ENCODE measurements around the gene SELENOV.
"Not testable (repeated sequence)": the region's sequence is repeated elsewhere in the genome, so short reads cannot be mapped to it uniquely, and the experiment has no call there.

The SELENOV gene, protein sequence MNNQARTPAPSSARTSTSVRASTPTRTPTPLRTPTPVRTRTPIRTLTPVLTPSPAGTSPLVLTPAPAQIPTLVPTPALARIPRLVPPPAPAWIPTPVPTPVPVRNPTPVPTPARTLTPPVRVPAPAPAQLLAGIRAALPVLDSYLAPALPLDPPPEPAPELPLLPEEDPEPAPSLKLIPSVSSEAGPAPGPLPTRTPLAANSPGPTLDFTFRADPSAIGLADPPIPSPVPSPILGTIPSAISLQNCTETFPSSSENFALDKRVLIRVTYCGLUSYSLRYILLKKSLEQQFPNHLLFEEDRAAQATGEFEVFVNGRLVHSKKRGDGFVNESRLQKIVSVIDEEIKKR

DNA sequence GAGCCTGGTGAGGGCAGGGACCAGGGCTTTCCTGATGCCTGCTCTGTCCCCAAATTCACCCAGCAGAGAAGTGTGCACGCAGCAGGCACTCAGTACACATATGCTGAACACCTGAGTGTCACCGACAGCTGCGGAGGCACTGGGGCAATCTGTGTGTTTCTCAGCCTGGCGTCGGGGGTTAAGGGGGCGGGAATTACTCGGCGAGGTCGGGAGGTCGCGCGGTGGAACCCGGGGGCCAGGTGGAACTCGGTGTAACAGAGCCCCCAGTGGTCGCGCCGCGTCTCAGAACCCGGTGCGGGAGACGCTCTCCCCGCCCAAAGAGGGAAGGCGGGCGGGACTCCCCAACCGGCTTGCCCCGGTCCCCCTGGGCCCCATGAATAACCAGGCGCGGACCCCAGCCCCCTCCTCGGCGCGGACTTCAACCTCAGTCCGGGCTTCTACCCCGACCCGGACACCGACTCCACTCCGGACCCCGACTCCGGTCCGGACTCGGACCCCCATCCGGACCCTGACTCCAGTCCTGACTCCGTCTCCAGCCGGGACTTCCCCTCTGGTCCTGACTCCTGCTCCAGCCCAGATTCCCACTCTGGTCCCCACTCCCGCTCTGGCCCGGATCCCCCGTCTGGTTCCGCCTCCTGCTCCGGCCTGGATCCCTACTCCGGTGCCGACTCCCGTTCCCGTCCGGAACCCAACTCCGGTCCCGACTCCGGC lies at the start of gene SELENOV:
SELENOV (plus strand) TSS at position 300 of the 711 bp plus-strand sequence; CDS start at position 374, 74 bp downstream.
- DNase-seq (ENCODE audit: low read depth in 2 of 2), result no peak

DNA sequence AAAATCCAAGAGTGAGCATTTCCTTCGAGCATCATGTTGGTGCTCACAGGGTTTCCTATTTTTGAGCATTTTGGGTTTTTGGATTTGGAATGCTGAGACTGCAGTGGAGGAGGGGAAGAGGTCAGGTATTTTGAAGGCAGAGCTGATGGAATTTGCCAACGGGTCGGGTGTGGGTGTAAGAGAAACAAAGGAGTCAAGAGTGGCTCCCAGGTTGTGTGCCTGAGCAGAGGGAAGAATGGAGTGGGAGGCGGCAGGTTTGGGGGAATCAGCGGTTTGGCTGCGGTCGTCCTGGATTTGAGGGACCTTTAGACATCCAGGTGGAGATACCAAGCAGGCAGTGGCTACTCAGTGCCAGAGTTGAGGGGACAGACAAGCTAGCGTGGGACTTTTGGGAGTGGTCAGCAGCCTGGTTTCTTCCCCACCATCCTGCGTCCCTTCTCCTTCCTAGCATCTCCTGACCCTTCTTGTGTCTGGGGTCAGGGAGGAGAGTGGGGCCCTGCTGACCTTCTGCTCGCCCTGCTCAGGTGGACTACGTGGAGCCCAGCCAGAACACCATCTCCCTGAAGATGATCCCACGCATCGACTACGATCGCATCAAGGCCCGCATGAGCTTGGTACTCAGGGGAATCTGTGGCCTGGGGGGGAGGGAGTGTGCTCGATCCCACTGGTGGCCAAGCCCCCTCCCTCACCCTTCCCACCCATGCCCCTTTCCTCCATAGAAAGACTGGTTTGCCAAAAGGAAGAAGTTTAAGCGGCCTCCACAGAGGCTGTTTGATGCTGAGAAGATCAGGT lies 48.8 kb upstream of the SELENOV start:
- DNase-seq (ENCODE audit: low read depth in 2 of 2), result no peak

DNA sequence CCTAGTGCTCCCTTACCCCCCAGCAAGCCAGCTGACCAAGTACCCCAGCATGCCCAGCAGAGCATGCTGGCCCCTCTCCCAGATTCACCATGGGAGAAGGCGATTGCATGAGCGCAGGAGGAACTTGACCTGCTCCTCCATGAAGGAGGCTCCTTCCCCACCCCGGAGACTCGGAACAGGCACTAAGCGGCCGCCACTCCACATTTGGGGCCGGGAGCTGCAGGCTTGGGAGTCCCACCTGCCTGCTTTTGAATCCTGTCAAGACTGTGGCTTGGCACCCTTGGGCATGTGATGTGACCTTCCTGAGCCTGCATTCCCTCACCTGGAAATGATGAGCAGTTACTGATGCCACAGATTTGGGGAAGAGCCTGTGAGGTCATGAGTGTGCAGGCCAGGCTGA lies 47.0 kb upstream of the SELENOV start:
- DNase-seq (ENCODE audit: low read depth in 2 of 2), result no peak

DNA sequence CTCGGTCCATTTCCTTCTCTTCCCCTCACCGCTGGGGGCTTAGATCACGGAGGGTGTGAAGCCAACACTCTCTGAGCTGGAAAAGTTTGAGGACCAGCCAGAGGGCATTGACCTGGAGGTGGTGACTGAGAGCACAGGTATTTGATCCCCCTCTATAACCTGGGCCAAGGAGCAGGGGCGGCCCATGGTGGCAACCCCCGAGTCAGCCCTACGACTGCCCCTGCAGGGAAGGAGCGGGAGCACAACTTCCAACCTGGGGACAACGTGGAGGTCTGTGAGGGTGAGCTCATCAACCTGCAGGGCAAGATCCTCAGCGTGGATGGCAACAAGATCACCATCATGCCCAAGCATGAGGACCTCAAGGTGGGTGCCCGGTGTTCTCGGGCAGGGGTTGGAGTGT lies 45.9 kb upstream of the SELENOV start:
- no peak for DNase-seq (ENCODE audit: low read depth in 2 of 2)

DNA sequence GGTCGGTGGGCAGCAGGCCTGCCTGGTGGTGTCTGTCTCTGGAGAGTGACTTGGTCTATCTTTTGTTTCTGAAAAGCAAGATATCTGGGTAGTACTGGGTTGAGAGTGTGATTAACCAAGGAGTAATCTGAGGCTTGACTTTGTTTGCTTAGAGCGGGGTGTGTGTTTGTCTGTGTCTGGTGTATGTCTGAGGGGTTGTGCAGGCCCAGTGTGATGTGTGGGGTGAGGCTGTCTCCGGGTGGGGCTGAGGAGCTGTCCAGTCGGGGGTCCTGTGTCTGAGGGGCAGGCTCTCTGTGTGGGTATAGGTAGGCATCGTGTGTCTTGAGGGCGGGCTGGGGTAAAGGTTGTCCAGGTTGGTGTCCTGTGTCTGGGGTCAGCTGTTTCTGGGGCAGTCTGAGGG lies 45.4 kb upstream of the SELENOV start:
- no peak for DNase-seq (ENCODE audit: low read depth in 2 of 2)

DNA sequence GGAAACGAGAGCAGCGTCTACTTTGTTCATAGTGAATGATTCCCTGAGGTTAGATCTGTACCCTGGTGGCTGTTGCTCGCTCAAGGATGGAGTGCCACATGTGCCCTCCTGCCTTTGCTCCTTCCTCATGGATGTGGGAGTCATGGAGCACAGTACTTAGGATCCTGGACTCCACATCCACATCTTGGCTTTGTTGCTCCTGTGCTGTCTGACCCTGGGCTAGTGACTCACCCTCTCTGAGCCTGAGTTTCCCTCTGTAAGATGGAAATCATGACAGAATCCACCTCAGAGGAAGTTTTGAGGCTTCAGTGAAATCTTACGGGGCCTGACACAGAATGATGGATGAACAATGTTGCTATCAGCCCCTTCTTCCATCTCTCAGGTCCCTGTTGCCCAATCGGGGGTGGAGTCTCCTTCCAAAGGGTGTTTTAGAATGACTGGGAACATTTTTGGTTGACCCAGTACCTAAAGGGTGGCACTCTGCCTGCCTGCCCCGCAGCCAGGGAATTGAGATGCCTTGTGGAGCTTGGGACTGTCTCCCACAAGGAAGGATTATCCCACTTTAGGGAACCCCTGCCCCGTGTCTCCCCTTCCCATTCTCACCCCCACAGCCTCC lies 44.1 kb upstream of the SELENOV start:
- no peak for DNase-seq (ENCODE audit: low read depth in 2 of 2)

DNA sequence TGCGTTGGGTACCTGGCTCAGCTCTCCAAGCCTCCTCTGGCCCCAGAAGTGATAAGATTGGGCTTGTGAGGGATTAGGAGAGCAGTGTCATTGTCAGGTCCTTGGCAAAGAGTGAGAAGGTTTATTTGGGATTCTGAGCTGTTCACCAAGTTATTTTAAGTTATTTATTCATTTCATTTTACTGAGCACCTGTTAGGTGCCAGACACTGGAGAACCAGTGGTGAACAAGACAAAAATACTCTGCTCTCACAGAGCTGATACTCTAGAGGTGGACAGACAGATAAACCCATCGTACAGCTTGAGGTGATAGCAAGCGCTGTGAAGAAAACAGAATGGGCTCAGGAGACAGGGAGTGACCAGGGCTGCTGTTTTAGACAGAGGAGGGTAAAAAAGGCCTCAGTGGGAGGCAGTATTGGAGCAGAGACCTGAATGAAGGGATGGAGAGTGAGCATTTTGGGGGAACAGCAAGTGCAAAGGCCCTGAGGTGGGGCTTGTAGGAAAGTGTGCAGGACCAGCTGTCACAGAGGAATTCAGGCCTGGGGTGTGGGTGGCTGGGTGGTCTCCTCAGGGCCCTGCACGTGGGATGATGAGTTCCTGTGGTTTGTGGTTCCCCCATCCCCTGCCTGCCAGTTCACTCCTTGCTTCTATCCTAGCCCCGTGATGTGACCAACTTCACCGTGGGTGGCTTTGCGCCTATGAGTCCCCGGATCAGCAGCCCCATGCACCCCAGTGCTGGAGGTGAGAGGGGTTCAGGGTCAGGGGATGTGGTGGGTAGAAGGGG lies 43.0 kb upstream of the SELENOV start:
- DNase-seq (ENCODE audit: low read depth in 2 of 2), result no peak

DNA sequence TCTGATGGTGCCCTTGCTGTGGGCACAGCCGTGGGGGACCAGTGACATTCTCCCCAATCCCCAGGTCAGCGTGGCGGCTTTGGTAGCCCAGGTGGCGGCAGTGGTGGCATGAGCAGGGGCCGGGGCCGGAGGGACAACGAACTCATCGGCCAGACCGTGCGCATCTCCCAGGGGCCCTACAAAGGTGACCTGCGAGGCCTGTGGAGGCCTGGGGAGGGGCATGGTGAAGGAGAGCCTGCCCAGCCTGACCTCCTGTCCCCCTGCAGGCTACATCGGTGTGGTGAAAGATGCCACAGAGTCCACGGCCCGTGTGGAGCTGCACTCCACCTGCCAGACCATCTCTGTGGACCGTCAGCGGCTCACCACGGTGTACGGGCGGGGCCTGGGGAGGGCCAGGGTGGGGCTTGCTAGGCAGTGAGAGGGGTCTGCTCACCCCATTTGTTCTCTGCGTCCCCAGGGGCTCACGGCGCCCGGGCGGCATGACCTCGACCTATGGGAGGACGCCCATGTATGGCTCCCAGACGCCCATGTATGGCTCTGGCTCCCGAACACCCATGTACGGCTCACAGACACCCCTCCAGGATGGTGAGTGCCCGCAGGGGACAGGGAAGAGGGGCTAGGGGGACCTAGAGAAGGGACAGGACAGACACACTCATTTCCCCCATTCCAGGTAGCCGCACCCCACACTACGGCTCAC lies 42.0 kb upstream of the SELENOV start:
- no peak for DNase-seq (ENCODE audit: low read depth in 2 of 2)

DNA sequence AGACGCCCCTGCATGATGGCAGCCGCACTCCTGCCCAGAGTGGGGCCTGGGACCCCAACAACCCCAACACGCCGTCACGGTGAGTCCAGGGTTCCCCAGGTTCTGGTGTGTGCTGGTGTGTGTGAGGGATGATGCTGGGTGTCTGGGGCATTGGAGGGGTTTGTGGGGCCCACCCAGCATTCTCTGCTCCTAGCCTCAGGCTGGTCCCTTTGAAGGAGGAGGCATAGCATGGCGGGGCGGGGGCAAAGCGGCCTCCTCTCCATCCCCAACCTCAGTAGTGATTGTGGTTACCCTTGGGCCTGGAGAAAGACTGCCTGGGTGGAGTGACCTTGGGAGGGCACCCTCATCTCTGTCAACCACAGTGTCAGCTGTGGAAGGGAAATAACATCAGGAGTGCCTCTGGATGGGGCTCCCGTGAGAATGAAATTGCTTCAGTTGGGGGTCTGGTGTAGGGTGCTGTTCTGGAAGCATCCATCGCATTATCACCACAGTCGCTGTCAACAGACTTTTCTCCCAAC lies 41.4 kb upstream of the SELENOV start:
- no peak for DNase-seq (ENCODE audit: low read depth in 2 of 2)

DNA sequence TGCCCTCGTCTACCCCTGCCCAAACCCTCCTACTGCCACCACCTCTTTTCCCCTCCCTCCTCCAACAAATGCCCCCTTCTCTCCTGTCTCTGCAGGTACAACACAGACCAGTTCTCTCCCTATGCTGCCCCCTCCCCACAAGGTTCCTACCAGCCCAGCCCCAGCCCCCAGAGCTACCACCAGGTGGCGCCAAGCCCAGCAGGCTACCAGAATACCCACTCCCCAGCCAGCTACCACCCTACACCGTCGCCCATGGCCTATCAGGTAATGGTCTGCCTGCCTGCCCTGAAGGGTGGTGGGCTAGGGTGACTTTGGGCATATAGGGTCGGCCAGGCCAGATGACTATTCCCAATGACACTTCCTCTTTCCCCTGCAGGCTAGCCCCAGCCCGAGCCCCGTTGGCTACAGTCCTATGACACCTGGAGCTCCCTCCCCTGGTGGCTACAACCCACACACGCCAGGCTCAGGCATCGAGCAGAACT lies 40.8 kb upstream of the SELENOV start:
- peak; percentile 64 to 70 for DNase-seq (ENCODE audit: low read depth in 2 of 2)

DNA sequence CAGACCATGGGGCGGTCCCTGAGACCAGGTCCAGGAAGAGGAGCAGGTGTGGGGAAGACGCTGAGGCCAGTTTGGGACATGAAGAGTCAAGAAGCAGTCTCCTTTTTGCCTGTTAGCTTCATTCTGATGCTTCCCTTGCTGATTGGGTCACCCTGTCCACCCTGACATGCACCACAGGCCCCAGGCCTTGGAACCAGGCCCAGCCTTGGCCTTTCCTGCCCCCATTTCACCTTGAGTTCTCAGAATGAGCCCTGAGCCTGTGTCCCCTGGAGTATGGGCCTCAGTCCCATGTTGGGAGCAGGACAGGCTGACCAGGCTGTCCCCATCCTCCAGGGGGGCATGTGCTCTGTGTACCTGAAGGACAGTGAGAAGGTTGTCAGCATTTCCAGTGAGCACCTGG lies 39.2 kb upstream of the SELENOV start:
- no peak for DNase-seq (ENCODE audit: low read depth in 2 of 2)

DNA sequence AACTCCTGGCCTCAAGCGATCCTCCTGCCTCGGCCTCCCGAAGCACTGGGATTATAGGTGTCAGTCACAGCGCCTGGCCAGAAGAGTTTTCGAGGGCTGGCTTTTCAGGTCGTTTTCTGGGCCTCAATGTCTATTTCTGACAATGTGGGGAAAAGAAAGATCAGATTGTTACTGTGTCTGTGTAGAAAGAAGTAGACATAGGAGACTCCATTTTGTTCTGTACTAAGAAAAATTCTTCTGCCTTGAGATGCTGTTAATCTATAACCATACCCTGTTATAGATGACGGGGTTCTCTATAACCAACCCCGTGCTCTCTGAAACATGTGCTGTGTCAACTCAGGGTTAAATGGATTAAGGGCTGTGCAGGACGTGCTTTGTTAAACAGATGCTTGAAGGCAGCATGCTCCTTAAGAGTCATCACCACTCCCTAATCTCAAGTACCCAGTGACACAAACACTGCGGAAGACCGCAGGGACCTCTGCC lies 35.6 kb upstream of the SELENOV start:
- not testable (repeated sequence) for DNase-seq (ENCODE audit: low read depth in 2 of 2)

DNA sequence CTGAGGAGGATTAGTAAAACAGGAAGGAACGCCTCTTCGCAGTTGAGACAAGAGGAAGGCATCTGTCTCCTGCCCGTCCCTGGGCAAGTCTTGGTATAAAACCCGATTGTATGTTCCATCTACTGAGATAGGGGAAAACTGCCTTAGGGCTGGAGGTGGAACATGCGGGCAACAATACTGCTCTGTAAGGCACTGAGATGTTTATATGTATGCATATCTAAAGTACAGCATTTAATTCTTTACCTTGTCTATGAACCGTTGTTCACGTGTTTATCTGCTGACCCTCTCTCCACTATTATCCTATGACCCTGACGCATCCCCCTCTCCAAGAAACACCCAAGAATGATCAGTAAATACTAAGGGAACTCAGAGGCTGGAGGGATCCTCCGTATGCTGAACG lies 35.0 kb upstream of the SELENOV start:
- DNase-seq (ENCODE audit: low read depth in 2 of 2), result no peak

DNA sequence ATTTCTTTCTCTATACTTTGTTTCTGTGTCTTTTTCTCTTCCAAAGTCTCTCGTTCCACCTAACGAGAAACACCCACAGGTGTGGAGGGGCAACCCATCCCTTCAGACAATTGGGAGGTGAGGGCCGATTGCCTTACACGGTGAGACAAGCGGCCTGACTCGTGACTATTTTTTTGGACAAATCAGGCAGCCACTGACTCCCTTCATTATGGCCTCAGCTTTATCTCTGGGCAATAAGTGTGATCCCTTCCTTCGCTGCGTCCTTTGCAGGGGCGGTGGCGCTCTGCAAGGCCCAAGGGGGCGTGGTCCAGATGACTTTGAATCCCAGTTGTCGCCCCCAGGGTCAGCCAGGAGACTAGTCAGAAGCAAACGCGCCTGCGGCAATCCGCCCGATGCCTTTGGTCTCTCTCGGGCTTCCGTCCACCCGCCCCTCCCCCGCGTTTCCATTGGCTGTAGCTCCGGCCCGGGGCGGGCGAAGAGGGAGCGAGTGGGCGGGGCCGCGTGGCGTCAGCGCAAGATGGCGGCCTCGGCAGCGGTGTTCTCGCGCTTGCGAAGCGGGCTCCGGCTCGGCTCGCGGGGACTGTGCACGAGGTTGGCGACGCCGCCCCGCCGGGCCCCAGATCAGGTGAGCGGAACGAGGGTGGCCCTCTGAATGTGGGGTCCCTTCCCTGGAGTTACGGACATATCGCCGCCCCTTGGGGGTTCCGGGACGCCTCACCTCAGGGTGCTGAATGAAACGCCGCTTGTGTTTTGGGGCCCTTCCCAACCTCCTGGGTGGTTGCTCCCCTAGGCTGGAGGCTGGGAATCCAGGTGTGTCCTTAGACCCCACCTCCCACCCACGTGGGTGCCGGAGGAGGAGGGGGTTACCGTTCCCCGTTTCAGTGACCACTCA lies 34.4 kb upstream of the SELENOV start, which contains the start of gene TIMM50:
TIMM50 (plus strand) TSS at position 502 of the 892 bp plus-strand sequence; CDS start at position 518, 16 bp downstream.
- DNase-seq (ENCODE audit: low read depth in 2 of 2), result peak; percentile 99

DNA sequence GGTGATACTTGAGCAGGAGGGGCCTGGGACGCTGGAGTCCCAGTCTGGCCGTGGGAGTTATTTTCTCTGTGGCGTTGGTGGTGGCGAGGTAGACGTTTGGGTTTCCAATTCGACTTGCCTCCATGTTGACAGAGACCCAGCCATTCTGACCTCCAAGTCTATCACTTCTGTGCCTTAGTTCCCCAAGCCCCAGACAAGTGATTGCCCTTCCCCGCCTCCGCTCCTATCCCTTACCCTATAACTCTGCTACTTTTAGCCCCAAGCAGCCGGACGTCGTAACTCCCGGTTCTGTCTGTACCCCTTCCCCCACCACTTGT lies 33.8 kb upstream of the SELENOV start:
- no peak for DNase-seq (ENCODE audit: low read depth in 2 of 2)

DNA sequence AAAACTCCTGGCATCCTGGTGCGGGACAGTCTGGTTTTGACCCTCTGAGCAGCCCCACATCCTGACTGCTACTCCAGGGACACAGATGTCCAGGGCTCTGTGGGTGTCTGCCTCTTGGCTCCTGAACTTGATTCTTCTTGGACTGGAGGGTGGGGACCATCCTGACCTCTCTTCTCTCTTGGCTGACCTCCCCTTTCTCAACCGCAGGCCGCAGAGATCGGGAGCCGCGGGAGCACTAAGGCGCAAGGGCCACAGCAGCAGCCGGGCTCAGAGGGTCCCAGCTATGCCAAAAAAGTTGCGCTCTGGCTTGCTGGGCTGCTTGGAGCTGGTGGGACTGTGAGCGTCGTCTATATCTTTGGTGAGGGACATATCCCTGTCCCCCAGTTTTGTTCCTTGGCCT lies 33.3 kb upstream of the SELENOV start:
- no peak for DNase-seq (ENCODE audit: low read depth in 2 of 2)

DNA sequence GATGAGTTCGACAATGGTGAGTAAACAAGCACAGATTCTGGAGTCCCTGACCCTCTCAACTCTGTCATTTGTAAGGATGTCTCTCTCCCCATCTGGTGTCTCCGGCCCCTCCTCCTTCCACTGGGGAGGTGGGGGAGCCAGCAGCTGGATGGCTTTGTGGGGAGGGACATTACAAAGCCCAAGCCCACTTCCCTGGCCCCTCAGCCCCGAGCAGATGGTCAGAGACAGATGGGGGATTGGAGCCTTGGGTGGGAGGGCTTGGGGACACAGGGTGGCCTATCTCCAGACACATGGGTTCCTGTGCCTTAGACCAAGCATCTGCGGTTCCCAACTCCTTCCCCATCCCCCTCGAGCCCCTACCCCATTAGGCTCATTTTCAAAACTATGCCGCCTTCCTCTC lies 31.8 kb upstream of the SELENOV start:
- DNase-seq (ENCODE audit: low read depth in 2 of 2), result no peak

DNA sequence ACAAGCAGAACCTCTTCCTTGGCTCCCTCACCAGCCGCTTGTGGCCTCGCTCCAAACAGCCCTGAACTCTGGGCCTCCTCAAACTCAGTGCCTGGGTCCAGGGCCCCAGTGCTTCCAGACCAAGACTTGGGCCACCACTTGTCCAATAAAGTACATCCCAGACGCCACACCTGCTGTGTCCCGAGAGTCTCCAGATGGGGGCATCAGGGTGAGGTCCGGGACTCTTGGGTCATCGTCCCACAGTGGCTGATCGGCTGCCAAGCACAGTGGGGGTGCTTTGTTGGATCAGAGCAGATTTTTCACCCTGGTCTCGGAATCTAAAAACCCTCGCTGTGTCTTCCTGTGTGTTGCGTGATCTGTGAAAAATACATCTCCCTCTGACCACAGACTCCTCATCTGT lies 25.2 kb upstream of the SELENOV start:
- DNase-seq (ENCODE audit: low read depth in 2 of 2), result no peak

DNA sequence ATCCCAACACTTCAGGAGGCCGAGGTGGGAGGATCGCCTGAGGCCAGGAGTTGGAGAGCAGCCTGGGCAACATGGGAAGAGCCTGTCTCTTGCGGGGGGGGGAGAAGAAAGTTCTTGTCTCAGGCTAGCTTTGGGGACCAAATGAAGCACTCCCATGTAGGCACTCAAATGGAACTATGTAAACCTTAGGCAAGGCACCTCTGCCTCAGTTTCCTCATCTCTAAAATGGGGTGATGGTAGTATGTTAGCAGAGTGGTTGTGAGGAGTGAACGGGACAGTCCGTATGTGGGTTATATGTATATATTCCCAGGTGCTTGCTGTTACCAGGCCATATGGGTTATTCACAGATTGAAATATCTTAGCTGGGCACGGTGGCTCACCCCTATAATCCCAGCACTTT lies 22.7 kb upstream of the SELENOV start:
- no peak for DNase-seq (ENCODE audit: low read depth in 2 of 2)

All from stimulated activated CD4-positive, alpha-beta T cell treated with anti-CD3 and anti-CD28 coated beads, Interleukin-4, amount 100 ng/mL, for 48 hours (primary cell).